Vagina (tissue), 2 donors: Measurements from ENCODE around the gene SUPT6H.
"Not testable (repeated sequence)": the region's sequence is repeated elsewhere in the genome, so short reads cannot be mapped to it uniquely, and the experiment has no call there.

Experiments used
- CTCF ChIP-seq, 3 experiments: fragments of 450-650 bp in 2 of 3; fragments of 200-600 bp in 1 of 3; sonication (generic) in 1 of 3; IDR thresholded peaks; one replicate each; pipeline ENCODE4 v1.5.1; 2017 to 2019; ENCODE audit warnings: antibody characterized with exemption in 3 of 3, mild to moderate bottlenecking in 2 of 3, moderate library complexity in 2 of 3
- POLR2A ChIP-seq, 2 donors: fragments of 450-650 bp; IDR thresholded peaks; one replicate each; pipeline ENCODE4 v1.6.1; 2017; ENCODE audit warnings: antibody characterized with exemption in 2 of 2, mild to moderate bottlenecking in 2 of 2, moderate library complexity in 2 of 2

- not testable (repeated sequence) for TF ChIP-seq POLR2A, CTCF (IDR thresholded peaks at IDR 0.05)
Measured at GRCh38 chr17:28658766-28659496, 3.1 kb upstream of the SUPT6H start.
